ENCODE data around the gene STPG2. TPM values are rescaled to one million over a fixed set of nuclear protein-coding genes. Genes with fewer than 3 reads are reported as not detected.

The STPG2 gene
- total and polyA plus RNA-seq, 2 of the 8 experiments (the other 6 are each of a cell fraction or from before 2014, with no cell fraction given) = 0.03 TPM; not detected in 1

DNA sequence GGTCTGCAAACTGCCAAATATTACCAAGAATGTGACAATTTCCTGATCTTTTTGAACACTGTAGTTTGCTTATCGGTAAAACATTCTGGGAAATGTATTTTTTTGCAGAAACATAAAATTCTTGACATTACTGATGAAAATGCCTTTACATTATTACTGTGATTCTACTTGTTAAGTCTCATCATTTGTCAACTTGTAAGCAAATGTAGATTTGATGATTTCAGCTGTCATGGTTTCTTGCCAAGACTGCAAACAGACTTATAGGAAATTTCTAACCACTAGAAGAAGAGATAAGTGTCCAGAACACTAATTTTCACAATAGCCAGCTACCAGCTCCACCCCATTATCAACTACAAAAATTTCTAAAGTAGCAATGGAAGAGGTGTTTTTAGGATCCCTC, 560.4 kb downstream of the STPG2 start:
- POLR2A ChIA-PET (ENCODE audit: partially characterized antibody) = no interaction called here
- Histone ChIP-seq H4K8ac (ENCODE audit: extremely low read depth, insufficient read depth, low read length) (no peak overlapping the region), H4K91ac (replicated peaks; ENCODE audit: insufficient read length, low read length) (no peak overlapping the region), H3K79me1 (ENCODE audit: low read depth, low read length) (no peaks in the 10 kb centered on the region), H3K4me3 (ENCODE audit: extremely low read depth in 1 of 4, insufficient read depth in 2 of 4, low read depth in 3 of 4, low read length in 4 of 4) (no peak overlapping the region), H4K5ac (ENCODE audit: insufficient read length, low read depth, low read length) (no peak overlapping the region), H3K4ac (replicated peaks; ENCODE audit: insufficient read length, low read depth, low read length) (no peak overlapping the region), H3K27me3 (replicated peaks in 1 of 4; ENCODE audit: control insufficient read depth in 3 of 4, extremely low read depth in 1 of 4, insufficient read depth in 3 of 4, low read length in 3 of 4) (no peaks in the 10 kb centered on the region; a peak in 1 of 7 replicates), H3K23ac (ENCODE audit: insufficient read length) (no peak overlapping the region), H3K14ac (ENCODE audit: insufficient read length) (no peak overlapping the region), H3K23me2 (ENCODE audit: low read depth, low read length) (no peaks in the 10 kb centered on the region), H3K56ac (replicated peaks; ENCODE audit: insufficient read length, low read depth, low read length) (no peak overlapping the region), H3K9me3 (ENCODE audit: insufficient read depth in 2 of 2, low read depth in 1 of 2, low read length in 1 of 2) (no peaks in the 10 kb centered on the region), H2AK5ac (ENCODE audit: low read depth, low read length) (no peak overlapping the region), H3K18ac (ENCODE audit: extremely low read depth, low read length) (no peak overlapping the region), H3K4me2 (ENCODE audit: insufficient read depth in 1 of 2, low read depth in 2 of 2, low read length in 2 of 2) (no peak overlapping the region), H2BK120ac (replicated peaks; ENCODE audit: low read depth, low read length) (no peak overlapping the region), H4K20me1 (replicated peaks in 1 of 2; ENCODE audit: control insufficient read depth in 1 of 2, insufficient read depth in 2 of 2, low read length in 2 of 2) (no peaks in the 10 kb centered on the region), H2BK12ac (ENCODE audit: low read depth, low read length) (no peak overlapping the region), H3K36me3 (ENCODE audit: control insufficient read depth in 2 of 4, insufficient read depth in 4 of 4, low read length in 3 of 4) (no peaks in the 10 kb centered on the region), H2AFZ (ENCODE audit: low read length) (no peak overlapping the region), H2BK15ac (ENCODE audit: low read length) (no peak overlapping the region), H3K4me1 (replicated peaks in 1 of 4; ENCODE audit: control insufficient read depth in 3 of 4, insufficient read depth in 4 of 4, low read length in 3 of 4) (no peaks in the 10 kb centered on the region), H3K9ac (replicated peaks in 1 of 4; ENCODE audit: extremely low read depth in 1 of 4, low read depth in 3 of 4, low read length in 3 of 4) (no peak overlapping the region), H2BK5ac (ENCODE audit: low read depth, low read length) (no peak overlapping the region), H2BK20ac (ENCODE audit: low read length) (no peak overlapping the region), H3K79me2 (ENCODE audit: control insufficient read depth in 1 of 2, insufficient read depth in 2 of 2, low read length in 2 of 2) (no peaks in the 10 kb centered on the region), H3K27ac (ENCODE audit: low read depth, low read length) (no peak overlapping the region)
- DNase-seq (ENCODE audit: low read depth in 1 of 2, low spot score in 2 of 2) (no peak), FAIRE-seq (no peak)
- 96% methylated on average over 1 of the region's 1 CpG; no CpG with 5 or more reads in 1 of the 2 experiments for WGBS, 2 experiments (ENCODE audit: extremely low coverage in 1 of 2, insufficient coverage in 1 of 2, insufficient read length in 1 of 2, insufficient replicate concordance in 2 of 2, low coverage in 1 of 2, low lambda C conversion rate in 2 of 2, missing lambda C conversion rate in 1 of 2)
- CTCF ChIA-PET (ENCODE audit: partially characterized antibody) = no interaction called here
- no peak for TF ChIP-seq JUND (IDR thresholded peaks at IDR 0.05; ENCODE audit: low read length)
- TF ChIP-seq SP4 (IDR thresholded peaks at IDR 0.05; ENCODE audit: low read length) = no peak
- TF ChIP-seq MAFK (IDR thresholded peaks at IDR 0.05; ENCODE audit: low read depth, low read length) = no peak
- no peak for TF ChIP-seq PHF8 (conservative IDR thresholded peaks at IDR 0.05; ENCODE audit: low read depth, low read length)
- no peak for TF ChIP-seq RFX5 (IDR thresholded peaks at IDR 0.05; ENCODE audit: borderline replicate concordance, low read depth, low read length)
- TF ChIP-seq CHD2 (IDR thresholded peaks at IDR 0.05; ENCODE audit: low read length) = no peak
- TF ChIP-seq, protein P1, sequence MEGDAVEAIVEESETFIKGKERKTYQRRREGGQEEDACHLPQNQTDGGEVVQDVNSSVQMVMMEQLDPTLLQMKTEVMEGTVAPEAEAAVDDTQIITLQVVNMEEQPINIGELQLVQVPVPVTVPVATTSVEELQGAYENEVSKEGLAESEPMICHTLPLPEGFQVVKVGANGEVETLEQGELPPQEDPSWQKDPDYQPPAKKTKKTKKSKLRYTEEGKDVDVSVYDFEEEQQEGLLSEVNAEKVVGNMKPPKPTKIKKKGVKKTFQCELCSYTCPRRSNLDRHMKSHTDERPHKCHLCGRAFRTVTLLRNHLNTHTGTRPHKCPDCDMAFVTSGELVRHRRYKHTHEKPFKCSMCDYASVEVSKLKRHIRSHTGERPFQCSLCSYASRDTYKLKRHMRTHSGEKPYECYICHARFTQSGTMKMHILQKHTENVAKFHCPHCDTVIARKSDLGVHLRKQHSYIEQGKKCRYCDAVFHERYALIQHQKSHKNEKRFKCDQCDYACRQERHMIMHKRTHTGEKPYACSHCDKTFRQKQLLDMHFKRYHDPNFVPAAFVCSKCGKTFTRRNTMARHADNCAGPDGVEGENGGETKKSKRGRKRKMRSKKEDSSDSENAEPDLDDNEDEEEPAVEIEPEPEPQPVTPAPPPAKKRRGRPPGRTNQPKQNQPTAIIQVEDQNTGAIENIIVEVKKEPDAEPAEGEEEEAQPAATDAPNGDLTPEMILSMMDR (IDR thresholded peaks at IDR 0.05; ENCODE audit: control extremely low read depth in 1 of 3, insufficient read depth in 1 of 3, low read depth in 1 of 3, low read length in 3 of 3) = no peak
- no peak for TF ChIP-seq NRF1 (IDR thresholded peaks at IDR 0.05; ENCODE audit: low read depth, low read length)
- TF ChIP-seq HDAC6 (IDR thresholded peaks at IDR 0.05; ENCODE audit: low read depth, low read length) = no peak
- no peak for TF ChIP-seq POLR2A (IDR thresholded peaks at IDR 0.05; ENCODE audit: control extremely low read depth in 1 of 2, low read depth in 2 of 2, low read length in 2 of 2)
- TF ChIP-seq SUZ12 (IDR thresholded peaks at IDR 0.05; ENCODE audit: low read length) = no peak
- no peak for TF ChIP-seq RXRA (IDR thresholded peaks at IDR 0.05; ENCODE audit: insufficient read depth, low read depth, low read length)
- TF ChIP-seq BRCA1 (IDR thresholded peaks at IDR 0.05; ENCODE audit: low read depth, low read length) = no peak
- no peak for TF ChIP-seq TAF1 (IDR thresholded peaks at IDR 0.05; ENCODE audit: low read depth, low read length)

Data from H1 (cell line).